Stimulated activated CD8-positive, alpha-beta memory T cell treated with anti-CD3 and anti-CD28 coated beads, Interleukin-7, amount 100 ng/mL, for 4 hours (primary cell): Measurements from ENCODE around the gene MCTP1.
"Not testable (repeated sequence)": the region's sequence is repeated elsewhere in the genome, so short reads cannot be mapped to it uniquely, and the experiment has no call there.

Experiments
- DNase-seq, 2 donors: peaks; one replicate each; pipeline ENCODE4 v3.0.0-alpha.2; 2020; ENCODE audit warnings: low read depth in 2 of 2

The MCTP1 gene

DNA sequence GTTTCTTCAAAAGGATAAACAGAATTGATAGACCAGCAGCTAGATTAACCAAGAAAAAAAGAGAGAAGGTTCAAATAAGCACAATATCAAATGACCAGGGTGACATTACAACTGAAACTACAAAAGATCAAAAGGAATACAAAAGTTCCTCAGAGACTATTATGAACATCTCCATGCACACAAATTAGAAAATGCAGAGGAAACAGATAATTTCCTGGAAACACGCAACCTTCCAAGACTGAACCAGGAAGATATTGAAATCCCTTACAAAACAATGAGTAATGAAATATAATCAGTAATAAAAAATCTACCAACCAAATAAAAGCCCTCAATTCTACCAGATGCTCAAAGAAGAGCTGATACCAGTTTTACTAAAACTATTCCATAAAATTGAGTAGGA, 252.1 kb downstream of the MCTP1 start:
- no peak for DNase-seq

DNA sequence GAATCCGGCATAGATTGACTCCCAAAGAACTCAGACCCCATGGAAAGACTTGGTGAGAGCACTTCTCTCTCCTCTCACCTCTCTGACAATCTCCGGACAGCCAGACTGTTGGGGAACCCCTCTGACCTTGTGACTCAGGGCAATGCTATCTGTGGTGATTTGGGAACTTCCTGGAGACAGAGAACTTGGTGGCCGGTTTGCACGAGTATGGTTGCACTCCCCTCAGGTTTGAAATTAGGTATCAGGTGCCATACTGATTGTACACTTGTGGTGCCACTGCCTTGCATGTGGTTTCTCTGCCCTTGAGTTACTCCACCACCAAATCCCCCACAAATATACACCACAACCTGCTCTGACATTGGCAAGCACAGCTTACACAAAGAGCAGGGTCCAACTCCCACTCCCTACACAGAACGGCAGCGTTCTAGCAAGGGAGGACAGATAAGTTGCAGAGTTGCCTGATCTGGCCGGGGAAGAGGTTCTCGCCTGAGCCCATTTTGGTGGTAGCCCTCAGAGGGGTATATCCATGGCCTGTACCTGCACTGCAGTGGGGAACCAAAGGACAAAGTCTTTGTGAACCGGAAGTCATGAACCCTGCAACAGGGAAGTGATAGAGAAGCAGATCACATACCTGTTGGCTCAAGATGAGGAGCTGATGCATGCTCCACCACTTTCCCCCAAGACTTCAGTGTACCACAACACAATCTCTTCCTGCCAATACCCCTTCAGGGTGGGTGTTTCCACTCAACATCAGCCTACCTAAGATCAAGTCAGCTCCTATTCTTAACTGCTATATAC, 255.1 kb downstream of the MCTP1 start:
- no peak for DNase-seq

DNA sequence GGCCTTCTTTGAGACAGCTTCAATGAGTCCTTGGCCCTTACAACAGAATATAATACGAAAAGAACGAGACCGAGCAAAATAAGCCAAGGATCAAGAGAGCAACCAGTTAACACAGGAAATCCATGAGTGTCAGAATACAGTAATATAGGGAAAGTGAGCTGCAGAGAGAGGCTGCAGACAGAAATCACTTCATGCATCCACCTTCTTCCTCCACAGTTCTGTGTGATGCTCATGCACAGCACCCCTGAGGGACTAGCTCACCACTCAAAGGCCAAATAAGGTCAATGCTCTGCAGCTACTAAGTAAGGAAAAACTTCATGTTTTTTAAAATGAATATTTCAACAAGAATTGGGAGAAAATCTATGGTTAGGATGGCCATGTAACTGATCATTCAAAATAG, 257.1 kb downstream of the MCTP1 start:
- DNase-seq: no peak

DNA sequence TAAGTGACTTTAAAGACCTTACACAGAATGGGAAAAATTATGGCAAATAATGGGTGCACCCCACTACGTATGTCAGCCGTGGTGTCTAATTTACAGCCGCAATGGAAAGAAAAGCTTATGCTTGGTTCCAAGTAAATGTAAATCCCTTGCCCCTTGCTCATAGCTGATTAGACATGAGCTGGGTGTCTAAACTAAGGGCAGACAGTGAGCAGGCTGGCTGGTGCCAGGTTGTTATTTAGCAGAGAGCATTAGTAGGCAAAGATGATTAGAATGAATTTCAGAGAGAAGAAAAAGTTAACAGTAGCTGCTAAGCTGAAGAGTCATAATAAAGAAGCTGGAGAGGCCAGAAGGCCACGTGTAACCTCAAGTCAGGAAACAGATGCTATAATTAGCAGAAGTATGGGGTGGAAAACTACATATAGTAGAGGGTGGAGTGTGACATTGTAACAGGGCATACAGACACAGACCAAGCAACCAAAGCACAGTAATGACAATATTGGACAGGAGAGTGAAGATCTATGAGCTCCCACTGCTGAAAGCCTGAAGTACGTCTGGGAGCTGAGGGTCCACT, 257.7 kb downstream of the MCTP1 start:
- DNase-seq: no peak

DNA sequence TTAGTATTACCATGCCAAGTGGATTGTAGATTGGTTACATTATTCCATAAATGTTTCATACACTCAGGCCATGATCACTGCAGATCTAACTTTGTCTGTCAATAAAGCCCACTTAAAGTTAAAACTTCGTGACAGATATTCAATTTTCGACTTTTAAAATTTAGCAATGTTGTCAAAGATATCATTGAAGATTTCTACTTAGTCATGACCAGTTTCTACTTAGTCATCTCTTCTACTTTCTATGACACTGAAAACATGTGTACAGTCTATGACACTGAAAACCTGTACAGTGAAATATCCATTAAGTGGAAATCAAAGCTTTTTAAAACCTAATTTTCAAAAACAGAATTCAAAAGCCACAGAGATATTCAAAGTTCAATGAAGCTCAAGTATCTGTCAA, 258.2 kb downstream of the MCTP1 start:
- no peak for DNase-seq

DNA sequence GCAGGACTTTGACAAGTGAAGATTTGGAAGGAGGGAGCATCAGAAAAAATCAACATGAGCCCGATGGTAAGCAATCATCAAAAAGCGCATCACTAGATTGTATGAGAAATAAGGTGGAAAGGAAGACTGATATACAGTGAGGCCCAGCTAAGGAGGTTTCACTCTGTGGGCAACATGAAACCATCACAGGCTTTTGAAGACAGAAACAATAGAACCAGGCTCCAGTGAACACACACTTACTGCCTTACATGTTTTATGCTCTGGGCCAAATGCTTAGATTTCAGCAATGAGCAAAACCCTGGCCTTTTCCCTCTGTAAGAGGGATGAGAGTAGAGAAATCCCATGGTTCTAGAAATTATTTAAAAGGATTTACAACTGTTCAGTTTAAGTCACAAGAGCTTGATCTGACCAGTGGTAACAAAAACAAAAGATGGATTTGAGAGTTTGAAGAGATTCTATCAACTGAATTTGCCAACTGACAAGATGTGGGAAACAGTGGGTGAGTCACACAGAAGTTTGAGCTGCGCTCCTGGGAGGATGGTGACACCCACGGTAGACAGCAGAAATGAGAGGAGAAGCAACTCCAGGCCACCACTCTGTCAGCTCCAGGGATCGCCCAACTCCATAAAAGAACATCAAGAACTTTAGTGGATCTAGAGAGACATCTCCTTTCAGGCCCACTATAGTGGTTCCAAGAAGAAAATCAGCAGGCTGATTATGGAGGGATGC, 261.8 kb downstream of the MCTP1 start:
- DNase-seq: no peak

DNA sequence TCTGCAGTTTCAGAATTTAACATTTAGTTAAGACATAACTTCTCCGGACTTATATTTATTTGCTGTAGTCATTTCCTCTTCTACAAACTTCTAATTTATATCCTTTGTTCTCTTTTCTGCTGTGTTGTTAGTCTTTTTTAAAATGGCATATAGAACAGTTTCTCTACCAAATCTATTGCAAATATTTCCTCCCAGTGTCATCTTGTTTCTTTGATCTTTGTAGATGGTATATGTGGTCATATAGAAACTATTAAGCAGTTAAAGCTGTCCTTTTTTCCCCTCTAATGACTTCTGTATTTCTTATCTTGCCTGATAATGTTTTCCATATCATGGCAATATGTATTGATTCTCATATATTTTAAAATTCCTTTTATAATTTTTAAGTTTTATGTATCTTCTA, 264.5 kb downstream of the MCTP1 start:
- DNase-seq: no peak

DNA sequence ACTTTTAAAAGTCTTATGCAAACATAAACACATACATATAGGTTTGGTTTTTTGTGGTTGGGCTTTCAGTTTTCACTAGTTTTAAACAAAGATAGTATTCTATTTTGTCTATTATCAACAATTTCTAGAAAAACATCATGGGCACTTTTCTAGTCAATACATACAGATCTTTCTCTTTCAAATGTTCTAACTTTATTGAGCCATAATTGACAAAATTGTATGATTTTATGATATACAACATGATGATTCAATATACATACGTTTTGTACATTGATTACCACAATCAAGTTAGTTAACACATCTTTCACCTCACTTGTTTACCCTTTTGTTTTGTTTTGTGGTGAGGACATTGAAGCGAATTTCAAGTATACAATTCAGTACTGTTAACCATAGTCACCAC, 265.9 kb downstream of the MCTP1 start:
- no peak for DNase-seq

DNA sequence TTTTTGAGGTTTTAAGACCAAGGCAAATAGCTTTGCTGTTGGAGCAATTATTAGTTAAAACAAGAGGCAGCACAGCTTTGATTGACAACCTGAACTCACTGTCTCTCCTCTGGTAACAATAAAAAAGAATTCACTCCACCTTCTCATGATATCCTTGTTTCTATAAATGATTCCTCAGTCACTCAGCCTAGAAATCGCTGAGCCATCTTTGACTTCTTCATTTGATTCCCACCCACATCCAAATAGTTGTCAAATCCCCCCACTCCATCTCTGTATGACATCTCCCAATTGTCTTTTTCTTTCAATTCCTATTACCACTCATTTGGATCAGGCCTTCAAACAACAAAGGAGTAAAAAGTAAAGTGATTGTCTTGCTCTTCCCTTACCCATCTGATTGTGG, 266.4 kb downstream of the MCTP1 start:
- no peak for DNase-seq

DNA sequence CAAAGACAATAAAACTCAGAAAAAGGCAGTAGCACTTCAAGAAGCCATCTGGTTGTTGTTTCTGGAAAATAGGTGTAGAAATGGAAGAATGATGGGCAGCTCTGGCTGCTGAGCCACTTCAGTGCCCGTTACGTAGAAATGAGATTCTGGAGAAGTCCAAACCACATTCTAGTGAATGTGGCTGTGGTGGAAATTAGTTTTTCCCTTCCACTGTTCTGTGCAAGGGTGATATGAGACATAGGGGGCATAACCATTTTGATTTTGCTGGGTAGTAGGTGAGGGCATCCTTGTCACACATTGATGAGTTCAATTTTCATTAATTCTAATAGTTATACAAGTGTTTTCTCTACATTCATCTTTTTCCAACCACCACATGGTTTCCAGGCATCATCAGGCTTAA, 275.1 kb downstream of the MCTP1 start:
- no peak for DNase-seq

DNA sequence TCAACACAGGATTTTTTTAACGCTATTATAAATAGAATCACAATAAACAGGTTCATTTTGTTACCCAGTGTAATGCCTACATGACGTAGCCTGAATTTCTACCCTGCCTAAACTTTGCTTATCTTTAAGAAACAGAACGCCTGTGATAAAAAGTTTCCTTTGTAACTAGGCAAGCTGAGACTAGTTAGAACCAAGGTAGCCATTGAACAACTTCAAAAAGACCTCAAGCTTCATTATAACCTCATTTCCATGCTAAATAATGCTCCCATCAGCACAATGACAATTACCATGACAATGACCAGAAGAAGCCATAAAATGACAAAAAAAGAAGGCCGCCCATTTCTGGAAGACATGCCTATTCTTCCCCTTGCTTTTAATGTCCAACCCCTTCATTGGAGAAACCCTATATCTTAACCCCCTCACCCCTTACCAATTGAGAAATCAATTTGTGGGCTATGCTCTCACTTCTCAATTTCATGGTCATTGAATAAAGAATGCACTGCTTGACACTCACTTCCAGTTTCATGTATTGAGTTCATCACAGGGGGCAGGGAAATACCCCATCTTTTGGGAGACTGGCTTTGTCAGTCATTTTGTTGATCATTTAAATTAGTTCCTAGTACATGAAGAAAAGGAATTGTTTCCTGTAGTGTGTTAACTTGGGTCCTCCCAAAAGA, 276.8 kb downstream of the MCTP1 start:
- no peak for DNase-seq

DNA sequence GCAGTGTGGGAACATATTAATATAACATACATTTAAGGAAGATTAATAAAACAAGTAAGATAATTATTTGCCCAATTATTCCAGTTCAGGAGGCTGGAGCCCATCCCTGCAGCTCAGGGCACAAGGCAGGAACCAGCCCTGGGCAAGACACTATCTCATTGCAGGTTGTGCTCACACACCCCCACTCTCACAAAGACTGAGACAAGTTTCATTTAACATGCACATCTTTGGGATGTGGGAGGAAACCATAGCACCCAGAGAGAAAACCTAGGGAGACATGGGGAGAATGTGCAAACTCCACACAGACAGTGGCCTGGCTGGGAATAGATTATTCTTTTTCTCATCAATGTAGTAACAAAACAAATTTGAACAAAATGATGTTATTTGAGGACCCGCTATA, 279.1 kb downstream of the MCTP1 start:
- no peak for DNase-seq

DNA sequence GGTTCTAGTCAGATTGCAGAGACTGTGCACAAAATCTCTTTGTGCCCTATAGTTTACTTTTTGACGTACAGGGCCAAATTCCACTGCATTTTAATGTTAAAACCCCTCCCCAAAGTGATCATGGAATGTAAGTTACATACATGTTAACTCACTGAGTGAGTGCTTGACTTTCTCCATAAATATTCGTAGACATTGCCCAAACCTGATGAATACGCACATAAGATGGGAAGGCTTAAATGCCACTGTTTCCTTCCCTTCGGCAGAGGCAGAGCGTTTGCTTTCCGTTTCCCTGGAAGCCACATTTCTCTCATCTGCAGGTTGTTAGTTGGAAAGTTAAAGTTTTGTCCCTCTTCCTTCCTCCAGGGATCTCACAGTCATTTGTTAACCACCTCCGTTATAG, 286.2 kb downstream of the MCTP1 start:
- no peak for DNase-seq

DNA sequence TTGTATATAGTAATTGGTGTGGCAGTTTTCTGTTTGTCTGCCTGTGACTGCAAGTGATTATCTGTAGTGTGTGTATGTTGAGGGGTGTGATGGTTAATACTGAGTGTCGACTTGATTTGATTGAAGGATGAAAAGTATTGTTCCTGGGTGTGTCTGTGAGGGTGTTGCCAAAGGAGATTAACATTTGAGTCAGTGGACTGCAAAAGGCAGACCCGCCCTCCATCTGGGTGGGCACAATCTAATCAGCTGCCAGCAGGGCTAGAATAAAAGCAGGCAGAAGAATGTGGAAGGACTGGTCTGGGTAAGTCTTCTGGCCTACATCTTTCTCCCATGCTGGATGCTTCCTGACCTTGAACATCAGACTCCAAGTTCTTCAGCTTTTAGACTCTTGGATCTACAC, 290.4 kb downstream of the MCTP1 start:
- not testable (repeated sequence) for DNase-seq

DNA sequence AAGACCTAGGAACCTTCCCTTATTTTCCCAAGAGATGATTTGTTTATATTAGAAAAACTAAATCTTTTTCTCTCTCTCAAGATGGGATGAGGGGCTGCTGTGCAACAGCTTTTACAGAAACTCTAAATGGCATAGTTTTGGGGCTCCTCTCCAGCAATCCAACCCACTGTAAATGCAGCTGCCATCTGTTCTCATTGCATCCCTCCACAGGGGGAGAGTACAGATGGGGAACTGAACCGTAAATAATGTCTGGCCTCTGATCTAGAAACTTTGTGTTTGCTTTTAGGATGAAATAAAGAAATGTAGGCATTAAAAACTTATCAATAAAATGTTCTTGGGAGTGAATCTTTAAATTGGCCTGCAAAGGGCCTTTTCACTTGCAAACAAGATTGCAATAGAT, 291.4 kb downstream of the MCTP1 start:
- DNase-seq: no peak

DNA sequence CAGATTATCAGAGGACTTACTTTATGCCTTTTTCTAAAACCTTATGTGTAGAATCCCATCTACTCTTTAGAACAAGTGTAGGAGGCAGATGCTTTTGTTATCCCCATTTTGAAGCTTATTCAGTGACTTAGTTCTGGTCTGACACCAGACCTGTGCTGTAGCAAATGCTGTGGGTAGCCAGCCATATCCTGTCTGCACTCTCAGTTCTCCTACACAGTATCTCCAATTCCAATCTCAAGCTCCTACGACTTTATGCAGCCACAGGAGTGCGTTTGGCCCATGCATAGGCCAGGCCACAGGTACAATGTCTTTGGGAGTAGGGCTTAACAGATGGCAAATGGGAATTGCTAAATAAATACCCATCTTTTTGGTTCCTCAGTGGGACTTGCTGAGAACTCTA, 292.6 kb downstream of the MCTP1 start:
- DNase-seq: no peak

DNA sequence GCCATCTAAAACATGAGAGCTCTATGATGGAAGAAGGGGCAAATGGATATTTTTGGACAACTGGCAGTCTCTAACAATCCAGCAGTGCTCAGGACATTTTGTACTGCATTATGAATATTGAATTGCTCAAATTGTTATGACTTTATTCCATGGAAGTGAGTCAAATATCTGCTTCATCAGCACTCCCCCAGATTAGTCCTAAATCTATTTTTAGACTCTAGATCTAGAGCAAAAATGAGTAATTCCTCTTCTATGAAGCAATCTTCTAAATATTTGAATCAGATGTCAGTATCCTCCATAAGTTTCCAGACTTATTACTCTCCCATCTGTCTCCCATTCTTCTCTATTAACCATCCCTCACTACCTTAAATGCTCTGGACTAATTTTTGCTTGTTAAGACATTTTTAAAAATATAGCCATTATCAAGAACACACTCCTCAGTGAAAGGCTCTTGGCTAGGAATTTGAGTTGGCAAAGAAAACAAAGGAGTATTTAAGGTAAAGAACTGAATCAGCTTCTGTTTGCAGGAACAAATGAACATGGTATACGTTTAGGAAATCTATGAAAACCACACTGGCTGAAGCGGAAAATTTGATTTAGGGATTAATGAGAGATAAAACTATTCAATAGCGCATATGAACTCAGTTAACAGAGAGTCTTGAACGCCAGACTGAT, 300.9 kb downstream of the MCTP1 start:
- no peak for DNase-seq

DNA sequence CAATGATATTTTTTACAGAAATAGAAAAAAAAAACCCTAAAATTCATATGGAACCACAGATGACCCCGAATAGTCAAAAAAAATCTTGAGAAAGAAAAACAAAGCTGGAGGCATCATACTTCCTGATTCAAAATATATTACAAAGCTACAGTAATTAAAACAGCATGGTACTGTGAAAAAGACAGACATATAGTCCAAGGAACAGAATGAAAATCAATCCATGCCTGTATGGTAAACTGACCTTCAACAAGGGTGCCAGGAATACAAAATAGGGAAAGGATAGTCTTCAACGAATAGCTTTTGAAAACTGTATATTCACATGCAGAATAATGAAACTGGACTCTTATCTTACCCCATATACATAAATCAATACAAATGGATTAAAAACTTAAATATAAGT, 307.5 kb downstream of the MCTP1 start:
- no peak for DNase-seq

DNA sequence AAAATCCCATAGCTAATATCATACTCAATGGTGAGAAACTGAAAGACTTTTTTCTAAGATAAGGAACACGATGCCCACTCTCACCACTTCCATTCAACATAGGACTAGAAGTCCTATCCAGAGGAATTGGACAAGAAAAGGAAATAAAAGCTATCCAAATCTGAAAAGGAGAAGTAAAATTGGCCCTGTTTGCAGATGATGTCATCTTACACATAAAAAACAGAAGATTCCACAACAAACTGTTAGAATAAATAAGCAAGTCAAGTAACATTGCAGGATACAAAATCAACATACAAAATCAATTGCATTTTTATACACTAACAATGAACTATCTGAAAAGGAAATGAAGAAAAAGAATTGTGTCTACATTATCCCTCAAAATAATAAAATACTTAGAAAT, 308.0 kb downstream of the MCTP1 start:
- no peak for DNase-seq

DNA sequence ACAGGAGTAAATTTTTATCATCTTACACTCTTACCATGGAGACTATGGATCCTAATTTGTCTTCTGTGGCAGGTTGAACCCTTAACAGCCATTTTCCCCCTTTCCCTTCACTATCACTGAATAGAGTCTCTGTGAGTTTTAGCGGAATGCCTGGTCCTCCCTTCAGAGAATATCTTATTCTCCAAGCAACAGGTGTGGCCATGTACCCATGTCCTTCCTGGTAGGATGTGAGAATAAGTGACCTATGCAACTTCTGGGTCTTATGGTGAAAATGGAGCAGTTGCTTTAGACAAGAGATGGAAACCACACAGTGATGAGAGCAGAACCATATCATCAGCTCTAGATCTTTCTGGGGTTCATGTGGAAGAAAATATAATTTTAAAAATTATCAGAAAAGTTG, 312.6 kb downstream of the MCTP1 start:
- DNase-seq: no peak

DNA sequence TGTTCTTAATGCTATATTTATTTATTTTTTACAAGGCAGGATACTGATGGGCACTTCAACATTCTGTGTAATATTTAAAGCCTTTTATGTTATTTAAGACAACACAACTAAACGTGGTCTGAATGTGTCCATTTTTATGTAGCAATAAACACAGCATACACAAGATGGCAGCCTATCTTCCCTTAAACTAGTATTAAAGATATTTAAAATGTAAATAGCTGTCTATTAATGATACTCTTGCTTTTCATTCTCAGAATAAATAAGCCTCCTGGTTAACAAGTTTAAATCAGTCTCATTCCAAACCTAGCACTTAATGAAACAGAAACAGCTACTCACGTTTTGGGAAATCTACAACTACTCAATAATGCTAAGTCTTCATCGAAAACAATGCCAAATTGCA, 315.7 kb downstream of the MCTP1 start:
- no peak for DNase-seq

DNA sequence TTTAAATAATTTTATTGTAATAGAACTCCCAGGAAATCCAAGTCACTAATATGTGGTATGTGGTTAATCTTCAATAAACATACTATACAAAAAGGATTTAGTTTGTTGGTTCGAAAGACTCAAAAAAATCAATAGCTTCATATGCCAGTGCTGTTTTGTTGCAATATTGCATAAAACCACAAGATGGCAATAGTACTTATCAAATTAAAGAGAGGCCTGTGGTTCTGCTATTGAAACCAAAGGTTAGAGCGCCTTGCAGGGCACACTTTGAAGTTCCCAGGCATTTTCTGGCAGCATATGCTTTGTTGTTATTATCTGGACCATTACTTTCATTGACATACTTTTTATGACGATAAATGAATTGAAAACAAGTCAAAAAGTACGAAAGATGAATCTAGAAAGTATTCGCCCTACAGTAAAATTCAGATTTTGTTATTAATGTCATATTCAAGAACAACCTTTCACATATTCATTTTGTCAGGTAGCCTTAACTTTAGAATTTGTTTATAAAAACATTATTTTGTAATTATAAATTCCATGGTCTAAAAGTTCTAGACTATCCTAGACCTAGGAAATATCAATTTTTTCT, 316.3 kb downstream of the MCTP1 start:
- DNase-seq: no peak
